Measurements from ENCODE around the gene HHIPL1. TPM values are rescaled to one million over a fixed set of nuclear protein-coding genes. Genes with fewer than 3 reads are reported as not detected.

The HHIPL1 gene
- total and polyA plus RNA-seq, 2 experiments from 2014 or later = 0.83 to 1.4 TPM

DNA sequence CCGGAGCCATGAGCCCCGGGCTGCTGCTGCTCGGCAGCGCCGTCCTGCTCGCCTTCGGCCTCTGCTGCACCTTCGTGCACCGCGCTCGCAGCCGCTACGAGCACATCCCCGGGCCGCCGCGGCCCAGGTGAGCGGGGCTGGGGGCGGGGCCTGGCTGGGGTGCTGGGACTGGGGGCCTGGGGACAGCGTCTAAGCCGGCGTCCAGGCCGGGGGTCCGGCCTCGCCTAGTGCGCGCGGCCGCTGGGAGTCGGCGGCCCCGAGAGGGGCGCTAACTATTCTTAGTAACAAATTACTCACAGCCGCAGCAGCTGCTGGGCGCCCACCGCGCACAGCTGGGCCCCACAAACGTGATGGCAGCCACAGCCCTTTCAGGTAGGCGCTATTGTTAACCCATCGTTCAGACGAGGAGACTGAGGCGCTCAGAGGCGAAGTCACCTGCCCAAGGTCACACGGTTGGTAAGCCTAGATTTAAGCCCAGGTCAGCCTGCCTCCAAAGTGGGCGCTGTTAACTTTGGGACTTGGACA, 39.5 kb downstream of the HHIPL1 start:
- Histone ChIP-seq H3K4me3 (peak overlapping the region; percentile 62), H3K36me3 (replicated peaks; ENCODE audit: insufficient read depth, low read depth) (no peaks in the 10 kb centered on the region), H4K20me1 (ENCODE audit: insufficient read depth, poor library complexity, severe bottlenecking) (no peaks in the 10 kb centered on the region), H2AFZ (peak overlapping the region; percentile 61), H3K4me1 (ENCODE audit: insufficient read depth) (peaks cover 7% of the 10 kb centered on the region), H3K79me2 (no peaks in the 10 kb centered on the region), H3K9me3 (ENCODE audit: low read depth) (no peaks in the 10 kb centered on the region), H3K9me2 (replicated peaks; ENCODE audit: insufficient read depth) (no peaks in the 10 kb centered on the region), H3K27ac (peak overlapping the region; percentile 10), H3K27me3 (peaks cover 3% of the 10 kb centered on the region), H3K4me2 (peak overlapping the region; percentile 99)
- 10% methylated on average over 28 of the region's 45 CpGs for WGBS (ENCODE audit: low lambda C conversion rate, missing lambda C conversion rate)
- TF ChIP-seq EZH2 (IDR thresholded peaks at IDR 0.05; ENCODE audit: borderline replicate concordance) (no peak), CTCF (IDR thresholded peaks at IDR 0.05; ENCODE audit: poor library complexity) (no peak), EZH2phosphoT487 (IDR thresholded peaks at IDR 0.05; ENCODE audit: low read depth, severe bottlenecking, unreplicated experiment) (no peak)
- no peak for DNase-seq (ENCODE audit: low spot score)

DNA sequence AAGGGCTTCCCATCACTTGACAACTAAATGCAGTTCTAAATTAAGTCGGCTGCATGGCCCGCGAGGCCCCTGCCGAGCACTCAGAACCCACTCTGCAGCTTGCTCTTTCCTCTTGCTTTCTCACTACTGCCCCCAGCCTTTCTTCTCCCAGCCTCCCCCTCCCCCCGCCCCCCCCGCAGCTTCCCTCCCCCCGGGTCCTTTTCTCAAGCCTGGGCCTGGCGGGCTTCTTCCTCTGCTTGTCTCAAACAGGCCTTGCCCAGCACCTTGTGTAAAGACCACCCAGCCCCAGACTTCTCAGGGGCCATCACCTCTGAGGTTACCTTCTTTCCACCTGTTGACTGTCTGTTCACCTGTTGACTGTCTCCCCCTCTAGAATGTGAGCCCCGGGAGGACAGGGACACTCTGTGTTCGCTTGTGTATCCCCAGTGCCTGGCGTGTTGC, 40.2 kb downstream of the HHIPL1 start:
- H3K36me3 ChIP-seq (replicated peaks; ENCODE audit: insufficient read depth, low read depth) = no peaks in the 10 kb centered on the region
- TF ChIP-seq EZH2phosphoT487 (IDR thresholded peaks at IDR 0.05; ENCODE audit: low read depth, severe bottlenecking, unreplicated experiment) (no peak), CTCF (IDR thresholded peaks at IDR 0.05; ENCODE audit: poor library complexity) (no peak), EZH2 (IDR thresholded peaks at IDR 0.05; ENCODE audit: borderline replicate concordance) (no peak)
- H3K9me3 ChIP-seq (ENCODE audit: low read depth) = no peaks in the 10 kb centered on the region
- H3K79me2 ChIP-seq = no peaks in the 10 kb centered on the region
- no peak overlapping the region for H3K4me3 ChIP-seq
- no peak overlapping the region for H3K27ac ChIP-seq
- H2AFZ ChIP-seq = no peak overlapping the region
- 64% methylated on average over 5 of the region's 11 CpGs for WGBS (ENCODE audit: low lambda C conversion rate, missing lambda C conversion rate)
- no peak for DNase-seq (ENCODE audit: low spot score)
- H4K20me1 ChIP-seq (ENCODE audit: insufficient read depth, poor library complexity, severe bottlenecking) = no peaks in the 10 kb centered on the region
- H3K4me2 ChIP-seq = no peak overlapping the region
- peaks cover 7% of the 10 kb centered on the region for H3K4me1 ChIP-seq (ENCODE audit: insufficient read depth)
- H3K27me3 ChIP-seq = peaks cover 3% of the 10 kb centered on the region
- H3K9me2 ChIP-seq (replicated peaks; ENCODE audit: insufficient read depth) = no peaks in the 10 kb centered on the region

- no peaks in the 10 kb centered on the region for H3K9me2 ChIP-seq (replicated peaks; ENCODE audit: insufficient read depth)
- TF ChIP-seq EZH2 (IDR thresholded peaks at IDR 0.05; ENCODE audit: borderline replicate concordance) (no peak), CTCF (IDR thresholded peaks at IDR 0.05; ENCODE audit: poor library complexity) (no peak), EZH2phosphoT487 (IDR thresholded peaks at IDR 0.05; ENCODE audit: low read depth, severe bottlenecking, unreplicated experiment) (no peak)
- no peak overlapping the region for H2AFZ ChIP-seq
- no peak overlapping the region for H3K4me2 ChIP-seq
- H3K36me3 ChIP-seq (replicated peaks; ENCODE audit: insufficient read depth, low read depth) = no peaks in the 10 kb centered on the region
- no peaks in the 10 kb centered on the region for H4K20me1 ChIP-seq (ENCODE audit: insufficient read depth, poor library complexity, severe bottlenecking)
- WGBS (ENCODE audit: low lambda C conversion rate, missing lambda C conversion rate) = 73% methylated on average over 1 of the region's 1 CpG
- H3K27me3 ChIP-seq = peaks cover 3% of the 10 kb centered on the region
- no peak overlapping the region for H3K4me3 ChIP-seq
- peak; percentile 1 for DNase-seq (ENCODE audit: low spot score)
- no peaks in the 10 kb centered on the region for H3K79me2 ChIP-seq
- no peaks in the 10 kb centered on the region for H3K9me3 ChIP-seq (ENCODE audit: low read depth)
- peaks cover 7% of the 10 kb centered on the region for H3K4me1 ChIP-seq (ENCODE audit: insufficient read depth)
- no peak overlapping the region for H3K27ac ChIP-seq
These were observed 40.7 kb downstream of the HHIPL1 start for GRCh38 chr14:99685596-99685995.
